Measurements from ENCODE around the gene RBBP8NL.

GRCh38 chr20:62372042-62372993 is 55.0 kb downstream of the RBBP8NL start:
- TF ChIP-seq CTCF (IDR thresholded peaks at IDR 0.05; ENCODE audit: low read length) (no peak), EZH2phosphoT487 (IDR thresholded peaks at IDR 0.05; ENCODE audit: low read length) (no peak)
